Occipital lobe (tissue), 2 donors: ENCODE measurements around the gene LRRC3. TPM values are rescaled to one million over a fixed set of nuclear protein-coding genes. Genes with fewer than 3 reads are reported as not detected.
"Not testable (repeated sequence)": the region's sequence is repeated elsewhere in the genome, so short reads cannot be mapped to it uniquely, and the experiment has no call there.

Source experiments
- DNase-seq: peaks from one replicate; lab custom pipeline; 2025; lab: John Stamatoyannopoulos, UW
- total RNA-seq: library from RNA; depleted of rRNA; stranded (reverse); fragments of >200 nt; gene quantifications from one replicate; pipeline ENCODE4 v1.2.3, GENCODE V29; 2014

Gene LRRC3
- total RNA-seq = 4.8 TPM

- no peak for DNase-seq
Observed at GRCh38 chr21:44454747-44455523, at the start of gene LRRC3. LRRC3 (plus strand) TSS chr21:44455510; CDS start chr21:44456645, 1,135 bp downstream.

GRCh38 chr21:44405948-44406872, 49.1 kb upstream of the LRRC3 start:
- DNase-seq = no peak

- DNase-seq = no peak
Observed at GRCh38 chr21:44406953-44407352, 48.4 kb upstream of the LRRC3 start.

GRCh38 chr21:44407493-44407892, 47.8 kb upstream of the LRRC3 start:
- DNase-seq = no peak

GRCh38 chr21:44408226-44408625, 47.1 kb upstream of the LRRC3 start:
- DNase-seq = no peak

- DNase-seq = no peak
Observed at GRCh38 chr21:44413566-44414290, 41.6 kb upstream of the LRRC3 start.

GRCh38 chr21:44414291-44415072, 40.8 kb upstream of the LRRC3 start:
- no peak for DNase-seq

GRCh38 chr21:44415073-44416025, 40.0 kb upstream of the LRRC3 start:
- no peak for DNase-seq

- DNase-seq = no peak
Observed at GRCh38 chr21:44416193-44416592, 39.1 kb upstream of the LRRC3 start.

GRCh38 chr21:44417621-44418107, 37.6 kb upstream of the LRRC3 start:
- DNase-seq = not testable (repeated sequence)

- no peak for DNase-seq
Observed at GRCh38 chr21:44418108-44418875, 37.0 kb upstream of the LRRC3 start.

GRCh38 chr21:44418876-44419230, 36.5 kb upstream of the LRRC3 start:
- no peak for DNase-seq

- DNase-seq = no peak
Observed at GRCh38 chr21:44419679-44420078, 35.6 kb upstream of the LRRC3 start.

GRCh38 chr21:44420416-44421205, 34.7 kb upstream of the LRRC3 start:
- no peak for DNase-seq

- peak; percentile 15 for DNase-seq
Observed at GRCh38 chr21:44421901-44422840, 33.1 kb upstream of the LRRC3 start.

- DNase-seq = no peak
Observed at GRCh38 chr21:44423312-44423821, 31.9 kb upstream of the LRRC3 start.
